Keratinocyte (primary cell): ENCODE data around the gene SKA1.

ENCODE experiments used
- CTCF ChIP-seq, 3 experiments: IDR thresholded peaks in 1 of 3; conservative IDR thresholded peaks in 1 of 3; optimal IDR thresholded peaks in 1 of 3; 2 replicates in 2 of 3; 3 replicates in 1 of 3; pipeline versions ENCODE3 to v1.5.1; 2011; ENCODE audit warnings: low read length in 3 of 3, mild to moderate bottlenecking in 3 of 3, moderate library complexity in 2 of 3, control low read depth in 1 of 3, inconsistent platforms in 1 of 3; ENCODE audit not compliant: insufficient read depth in 2 of 3; ENCODE audit errors: extremely low read depth in 1 of 3
- EZH2 ChIP-seq: IDR thresholded peaks from one replicate; pipeline ENCODE4 v1.6.1; 2012; ENCODE audit warnings: inconsistent platforms, mild to moderate bottlenecking, low read length, moderate library complexity

- TF ChIP-seq CTCF (optimal IDR thresholded peaks at IDR 0.05 in 1 of 3, IDR thresholded peaks at IDR 0.05 in 1 of 3, conservative IDR thresholded peaks at IDR 0.05 in 1 of 3; ENCODE audit: extremely low read depth in 1 of 3, insufficient read depth in 2 of 3, low read length in 3 of 3) (no peak), EZH2 (no peak)
These were observed 560 bp upstream of the SKA1 start for GRCh38 chr18:50374220-50374752.
